GM18507 (cell line): ENCODE data around the gene SYPL2.

Experiments
- DNase-seq: peaks from one replicate; pipeline ENCODE4 v3.0.0; 2011; ENCODE audit warnings: low read depth; ENCODE audit not compliant: insufficient read length; ENCODE audit errors: extremely low spot score
- FAIRE-seq: peaks from 2 replicates; lab custom pipeline; 2011; peaks lifted over from hg19 to GRCh38; lab: Jason Lieb, UNC

Gene SYPL2

GRCh38 chr1:109508001-109508872 is 41.9 kb downstream of the SYPL2 start:
- no peak for FAIRE-seq

GRCh38 chr1:109508873-109509175 is 42.5 kb downstream of the SYPL2 start:
- DNase-seq (no peak), FAIRE-seq (no peak)

More at GRCh38 chr1:109508001-109508872, 41.9 kb downstream of the SYPL2 start:
- DNase-seq: no peak

GRCh38 chr1:109509176-109510134 is 43.1 kb downstream of the SYPL2 start, which contains the start of gene AMIGO1:
AMIGO1 (minus strand) TSS chr1:109509727; CDS start chr1:109508912, 815 bp downstream.
- no peak for FAIRE-seq
- peak; percentile 67 for DNase-seq

GRCh38 chr1:109513110-109513710 is 46.9 kb downstream of the SYPL2 start:
- no peak for FAIRE-seq

GRCh38 chr1:109514846-109515245 is 48.5 kb downstream of the SYPL2 start:
- no peak for FAIRE-seq
- no peak for DNase-seq

More at GRCh38 chr1:109513110-109513710, 46.9 kb downstream of the SYPL2 start:
- no peak for DNase-seq

- no peak for DNase-seq
Measured at GRCh38 chr1:109516872-109517271, 50.5 kb downstream of the SYPL2 start.

GRCh38 chr1:109517337-109517736 is 51.0 kb downstream of the SYPL2 start:
- DNase-seq: no peak
- no peak for FAIRE-seq

More at GRCh38 chr1:109516872-109517271, 50.5 kb downstream of the SYPL2 start:
- FAIRE-seq: no peak

- FAIRE-seq: no peak
- DNase-seq: no peak
Measured at GRCh38 chr1:109521002-109521951, 54.9 kb downstream of the SYPL2 start.

- no peak for FAIRE-seq
- DNase-seq: no peak
Measured at GRCh38 chr1:109522026-109522425, 55.7 kb downstream of the SYPL2 start.

- FAIRE-seq (no peak), DNase-seq (no peak)
Measured at GRCh38 chr1:109523706-109524105, 57.4 kb downstream of the SYPL2 start.

- FAIRE-seq: peak; percentile 18
- no peak for DNase-seq
Measured at GRCh38 chr1:109527098-109527811, 60.9 kb downstream of the SYPL2 start.

GRCh38 chr1:109527846-109528695 is 61.7 kb downstream of the SYPL2 start:
- FAIRE-seq (no peak), DNase-seq (no peak)

- DNase-seq: no peak
- no peak for FAIRE-seq
Measured at GRCh38 chr1:109528712-109529111, 62.4 kb downstream of the SYPL2 start.

GRCh38 chr1:109529881-109530456 is 63.6 kb downstream of the SYPL2 start:
- no peak for DNase-seq
- no peak for FAIRE-seq

- DNase-seq: no peak
- FAIRE-seq: no peak
Measured at GRCh38 chr1:109530457-109531087, 64.2 kb downstream of the SYPL2 start.

GRCh38 chr1:109531380-109531779 is 65.0 kb downstream of the SYPL2 start:
- DNase-seq (no peak), FAIRE-seq (no peak)
